Ovary (tissue), 3 donors: ENCODE measurements around the gene ATXN10.

Experiments
- EP300 ChIP-seq: sonication (generic); formaldehyde crosslinking; IDR thresholded peaks from one replicate; pipeline ENCODE4 v1.6.1; 2017; ENCODE audit warnings: antibody characterized with exemption
- POLR2A ChIP-seq: fragments of 450-650 bp; IDR thresholded peaks from one replicate; pipeline ENCODE4 v1.6.1; 2017; ENCODE audit warnings: antibody characterized with exemption, mild to moderate bottlenecking, moderate library complexity
- TF ChIP-seq, protein P1 (sequence below), 3 donors: fragments of 450-650 bp in 2 of 3; fragments of 200-600 bp in 1 of 3; IDR thresholded peaks; one replicate each; pipeline versions ENCODE4 v1.5.1 to v1.8.0; 2016 to 2022; ENCODE audit warnings: antibody characterized with exemption in 3 of 3, mild to moderate bottlenecking in 1 of 3
- donor health status: DM: no; HTN: no; CAD: no.

DNA sequence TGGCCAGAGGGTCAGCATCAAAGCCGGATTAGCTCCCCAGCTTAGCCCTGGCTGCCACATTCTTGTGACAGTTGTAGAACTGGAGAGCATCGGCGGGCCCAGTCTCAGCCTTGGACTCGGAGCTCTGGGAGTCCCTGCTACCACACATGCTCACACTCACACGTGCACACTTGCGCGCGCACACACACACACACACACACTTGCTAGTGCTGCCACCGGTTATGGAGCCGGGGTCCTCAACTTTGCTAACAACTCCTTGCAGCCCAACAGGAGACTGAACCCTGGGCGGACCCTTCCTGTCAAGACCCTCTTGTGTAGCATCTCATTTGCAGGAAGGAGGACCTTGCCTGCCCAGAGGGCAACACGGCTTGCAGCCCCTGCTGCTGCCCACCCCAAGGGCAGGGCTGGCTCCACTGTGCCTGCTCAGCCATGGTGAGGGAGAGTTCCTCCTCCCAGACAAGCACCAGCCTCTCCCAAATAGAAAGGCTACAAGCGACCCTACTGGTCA is 197.8 kb downstream of the ATXN10 start:
- TF ChIP-seq, protein P1, sequence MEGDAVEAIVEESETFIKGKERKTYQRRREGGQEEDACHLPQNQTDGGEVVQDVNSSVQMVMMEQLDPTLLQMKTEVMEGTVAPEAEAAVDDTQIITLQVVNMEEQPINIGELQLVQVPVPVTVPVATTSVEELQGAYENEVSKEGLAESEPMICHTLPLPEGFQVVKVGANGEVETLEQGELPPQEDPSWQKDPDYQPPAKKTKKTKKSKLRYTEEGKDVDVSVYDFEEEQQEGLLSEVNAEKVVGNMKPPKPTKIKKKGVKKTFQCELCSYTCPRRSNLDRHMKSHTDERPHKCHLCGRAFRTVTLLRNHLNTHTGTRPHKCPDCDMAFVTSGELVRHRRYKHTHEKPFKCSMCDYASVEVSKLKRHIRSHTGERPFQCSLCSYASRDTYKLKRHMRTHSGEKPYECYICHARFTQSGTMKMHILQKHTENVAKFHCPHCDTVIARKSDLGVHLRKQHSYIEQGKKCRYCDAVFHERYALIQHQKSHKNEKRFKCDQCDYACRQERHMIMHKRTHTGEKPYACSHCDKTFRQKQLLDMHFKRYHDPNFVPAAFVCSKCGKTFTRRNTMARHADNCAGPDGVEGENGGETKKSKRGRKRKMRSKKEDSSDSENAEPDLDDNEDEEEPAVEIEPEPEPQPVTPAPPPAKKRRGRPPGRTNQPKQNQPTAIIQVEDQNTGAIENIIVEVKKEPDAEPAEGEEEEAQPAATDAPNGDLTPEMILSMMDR (IDR thresholded peaks at IDR 0.05), result no peak
- TF ChIP-seq POLR2A, result no peak
- no peak for TF ChIP-seq EP300
